HCT116 (cell line): ENCODE data around the gene RSPO4. TPM values are rescaled to one million over a fixed set of nuclear protein-coding genes. Genes with fewer than 3 reads are reported as not detected.

Experiments
- ATAC-seq: fragments of 200-7000 bp; cut with Tn5 transposase; 2 replicates; pipeline ENCODE4 v1.9.1; 2020; ENCODE audit warnings: mild to moderate bottlenecking, moderate library complexity
- BruUV-seq: library from RNA; stranded (reverse); fragments of 400-500 nt; replicated peaks from 2 replicates; lab custom pipeline; 2021; lab: Mats Ljungman, UMichigan
- CTCF ChIA-PET: fragments of 300-600 bp; sonication (Branson Sonifier 250); formaldehyde crosslinking; loops from one replicate; lab custom pipeline; 2021; ENCODE audit warnings: antibody characterized with exemption; lab: Charles Lee
- POLR2A ChIA-PET: fragments of 300-600, 350-600 bp; sonication (Branson Sonifier 250); formaldehyde crosslinking; loops from one replicate; lab custom pipeline; 2021; ENCODE audit warnings: antibody characterized with exemption; lab: Charles Lee
- RAD21 ChIA-PET, 2 experiments: fragments of 300-600 bp; sonication (Branson Sonifier 250); formaldehyde crosslinking; loops; one replicate each; lab custom pipeline; 2023; ENCODE audit warnings: low total read pairs in 2 of 2; ENCODE audit not compliant: uncharacterized antibody in 2 of 2, unreplicated experiment in 2 of 2, low non-redundant PET in 1 of 2; lab: Charles Lee
- DNase-seq: peaks from one replicate; pipeline ENCODE4 v3.0.0-alpha.2; 2010; ENCODE audit warnings: low read depth, low spot score
- H2AFZ ChIP-seq: fragments of 200-600 bp; shearing (Covaris generic), sonication (generic); 2 replicates; pipeline ENCODE4 v1.6.1; 2017; ENCODE audit warnings: low read depth, mixed run types, mixed read lengths, antibody characterized with exemption, low read length; ENCODE audit not compliant: poor library complexity, severe bottlenecking
- H3K27ac ChIP-seq: 2 replicates; pipeline ENCODE4 v1.5.1; 2012; ENCODE audit warnings: low read depth, low read length
- H3K27me3 ChIP-seq: fragments of 200-600 bp; sonication (generic); 2 replicates; pipeline ENCODE4 v1.6.1; 2016; ENCODE audit warnings: mixed run types, low read length, mixed read lengths; ENCODE audit not compliant: insufficient read depth
- H3K36me3 ChIP-seq, 2 experiments: fragments of 200-500 bp in 1 of 2; fragments of 200-600 bp in 1 of 2; sonication (Bioruptor generic) in 1 of 2; sonication (generic) in 1 of 2; 2 replicates each; pipeline versions ENCODE4 v1.5.1 to v1.6.1; 2014 to 2016; ENCODE audit warnings: low read length in 2 of 2, inconsistent platforms in 1 of 2, mixed read lengths in 1 of 2, mixed run types in 1 of 2; ENCODE audit not compliant: insufficient read depth in 2 of 2, control insufficient read depth in 1 of 2
- H3K4me1 ChIP-seq, 2 experiments: fragments of 200-600 bp in 1 of 2; sonication (generic) in 1 of 2; 2 replicates each; pipeline versions ENCODE4 v1.5.1 to v1.6.1; 2012 to 2017; ENCODE audit warnings: low read length in 2 of 2, inconsistent platforms in 1 of 2, mild to moderate bottlenecking in 1 of 2, mixed read lengths in 1 of 2, mixed run types in 1 of 2, moderate library complexity in 1 of 2; ENCODE audit not compliant: insufficient read depth in 2 of 2, control insufficient read depth in 1 of 2
- H3K4me2 ChIP-seq: fragments of 200-600 bp; sonication (generic); 2 replicates; pipeline ENCODE4 v1.6.1; 2017; ENCODE audit warnings: mixed run types, low read length, mixed read lengths
- H3K4me3 ChIP-seq, 2 experiments: fragments of 200-600 bp in 1 of 2; sonication (generic) in 1 of 2; replicated peaks in 1 of 2; 2 replicates each; pipeline ENCODE4 v1.5.1; 2011 to 2016; ENCODE audit warnings: low read length in 2 of 2, control low read depth in 1 of 2, low read depth in 1 of 2, mild to moderate bottlenecking in 1 of 2, mixed read lengths in 1 of 2, mixed run types in 1 of 2
- H3K79me2 ChIP-seq: fragments of 200-600 bp; sonication (generic); 2 replicates; pipeline ENCODE4 v1.6.1; 2017; ENCODE audit warnings: mild to moderate bottlenecking, mixed run types, low read length, moderate library complexity, mixed read lengths; ENCODE audit not compliant: insufficient read depth
- H3K9ac ChIP-seq: fragments of 200-600 bp; sonication (generic); 2 replicates; pipeline ENCODE4 v1.6.1; 2016; ENCODE audit warnings: low read length, mixed read lengths
- H3K9me2 ChIP-seq: fragments of 200-600 bp; sonication (generic), shearing (Covaris generic); 2 replicates; pipeline ENCODE4 v1.6.1; 2017; ENCODE audit warnings: mixed run types, mild to moderate bottlenecking, moderate library complexity; ENCODE audit not compliant: insufficient read depth
- H3K9me3 ChIP-seq, 2 experiments: fragments of 200-500 bp in 1 of 2; fragments of 200-600 bp in 1 of 2; sonication (Bioruptor generic) in 1 of 2; sonication (generic) in 1 of 2; 2 replicates each; pipeline ENCODE4 v1.6.1; 2014 to 2017; ENCODE audit warnings: low read length in 2 of 2, mixed read lengths in 2 of 2, inconsistent platforms in 1 of 2, low read depth in 1 of 2, mild to moderate bottlenecking in 1 of 2, mixed run types in 1 of 2, moderate library complexity in 1 of 2; ENCODE audit not compliant: control insufficient read depth in 1 of 2, insufficient read depth in 1 of 2
- H4K20me1 ChIP-seq: fragments of 200-600 bp; sonication (generic), shearing (Covaris generic); 2 replicates; pipeline ENCODE4 v1.6.1; 2017; ENCODE audit warnings: mixed run types, mild to moderate bottlenecking, moderate library complexity; ENCODE audit not compliant: insufficient read depth
- EGR1 ChIP-seq: IDR thresholded peaks from 2 replicates; pipeline ENCODE4 v1.6.1; 2012; ENCODE audit warnings: low read depth
- JUND ChIP-seq: IDR thresholded peaks from 2 replicates; pipeline ENCODE4 v1.6.1; 2012
- POLR2A ChIP-seq: IDR thresholded peaks from 2 replicates; pipeline ENCODE4 v1.7.0; 2011; ENCODE audit warnings: borderline replicate concordance; ENCODE audit not compliant: insufficient read depth, insufficient read length; ENCODE audit errors: extremely low read depth
- POLR2AphosphoS5 ChIP-seq: IDR thresholded peaks from 2 replicates; pipeline ENCODE4 v1.6.1; 2011; ENCODE audit warnings: mild to moderate bottlenecking, low read depth, low read length, moderate library complexity
- RAD21 ChIP-seq: IDR thresholded peaks from 2 replicates; pipeline ENCODE4 v1.6.1; 2012; ENCODE audit warnings: low read depth, mild to moderate bottlenecking
- SIN3A ChIP-seq: IDR thresholded peaks from 2 replicates; pipeline ENCODE4 v1.6.1; 2012; ENCODE audit warnings: low read depth
- SRF ChIP-seq: IDR thresholded peaks from 2 replicates; pipeline ENCODE4 v1.6.1; 2012; ENCODE audit warnings: low read depth
- TCF7L2 ChIP-seq: IDR thresholded peaks from 2 replicates; pipeline ENCODE4 v1.7.0; 2011; ENCODE audit warnings: borderline replicate concordance, inconsistent platforms; ENCODE audit not compliant: insufficient read depth, insufficient read length; ENCODE audit errors: extremely low read depth
- ZFX ChIP-seq: fragments of 450-650 bp; IDR thresholded peaks from 2 replicates; pipeline ENCODE4 v1.6.1; 2017
- intact Hi-C: fragments of 100-400 bp; cut with micrococcal nuclease; formaldehyde crosslinking; loops from 2 replicates; pipeline ENCODE4 v1.10.0; 2022
- total RNA-seq: library from RNA; stranded (reverse); gene quantifications from one replicate; pipeline ENCODE4 v1.2.1, GENCODE V29; 2021; ENCODE audit not compliant: unreplicated experiment
- TF ChIP-seq, protein P1 (sequence below), 3 experiments: fragments of 200-600 bp in 1 of 3; sonication (generic) in 1 of 3; IDR thresholded peaks in 2 of 3; conservative IDR thresholded peaks in 1 of 3; 2 replicates each; pipeline ENCODE4 v1.5.1; 2012 to 2017; ENCODE audit warnings: low read depth in 2 of 3, low read length in 2 of 3, antibody characterized with exemption in 1 of 3, borderline replicate concordance in 1 of 3, control low read depth in 1 of 3, mild to moderate bottlenecking in 1 of 3, mixed read lengths in 1 of 3, mixed run types in 1 of 3, moderate library complexity in 1 of 3; ENCODE audit not compliant: insufficient read depth in 1 of 3
- TF ChIP-seq, protein P2 (sequence below): IDR thresholded peaks from 2 replicates; pipeline ENCODE4 v1.6.1; 2012; ENCODE audit warnings: low read depth
- TF ChIP-seq, protein P3 (sequence below): IDR thresholded peaks from 2 replicates; pipeline ENCODE4 v1.6.1; 2012
- TF ChIP-seq, protein P4 (sequence below): IDR thresholded peaks from 2 replicates; pipeline ENCODE4 v1.6.1; 2011; ENCODE audit warnings: mild to moderate bottlenecking, low read length, moderate library complexity; ENCODE audit not compliant: insufficient replicate concordance; ENCODE audit errors: extremely low read depth

The RSPO4 gene
- total RNA-seq, 1 experiment from 2014 or later = 0.84 TPM

DNA sequence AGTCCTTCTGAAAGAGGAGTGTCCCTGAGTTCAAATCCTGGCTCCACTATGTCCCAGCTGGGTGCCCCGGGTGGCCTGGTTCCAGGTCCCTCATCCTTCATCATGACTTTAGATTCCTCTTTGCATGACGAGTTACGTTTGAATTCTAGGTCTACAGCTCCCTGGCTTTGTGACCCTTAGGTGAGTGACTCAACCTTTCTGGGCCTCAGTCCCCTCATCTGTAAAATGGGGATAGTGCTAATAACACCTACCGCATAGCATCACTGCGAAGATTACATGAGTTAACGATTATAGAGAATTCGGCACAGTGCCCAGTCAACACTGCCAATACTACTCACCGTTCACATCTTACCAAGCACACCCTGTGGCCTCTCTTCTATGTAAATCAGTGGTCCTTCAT is 39.4 kb downstream of the RSPO4 start (continued):
- TF ChIP-seq, protein P1, sequence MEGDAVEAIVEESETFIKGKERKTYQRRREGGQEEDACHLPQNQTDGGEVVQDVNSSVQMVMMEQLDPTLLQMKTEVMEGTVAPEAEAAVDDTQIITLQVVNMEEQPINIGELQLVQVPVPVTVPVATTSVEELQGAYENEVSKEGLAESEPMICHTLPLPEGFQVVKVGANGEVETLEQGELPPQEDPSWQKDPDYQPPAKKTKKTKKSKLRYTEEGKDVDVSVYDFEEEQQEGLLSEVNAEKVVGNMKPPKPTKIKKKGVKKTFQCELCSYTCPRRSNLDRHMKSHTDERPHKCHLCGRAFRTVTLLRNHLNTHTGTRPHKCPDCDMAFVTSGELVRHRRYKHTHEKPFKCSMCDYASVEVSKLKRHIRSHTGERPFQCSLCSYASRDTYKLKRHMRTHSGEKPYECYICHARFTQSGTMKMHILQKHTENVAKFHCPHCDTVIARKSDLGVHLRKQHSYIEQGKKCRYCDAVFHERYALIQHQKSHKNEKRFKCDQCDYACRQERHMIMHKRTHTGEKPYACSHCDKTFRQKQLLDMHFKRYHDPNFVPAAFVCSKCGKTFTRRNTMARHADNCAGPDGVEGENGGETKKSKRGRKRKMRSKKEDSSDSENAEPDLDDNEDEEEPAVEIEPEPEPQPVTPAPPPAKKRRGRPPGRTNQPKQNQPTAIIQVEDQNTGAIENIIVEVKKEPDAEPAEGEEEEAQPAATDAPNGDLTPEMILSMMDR (IDR thresholded peaks at IDR 0.05 in 2 of 3, conservative IDR thresholded peaks at IDR 0.05 in 1 of 3; ENCODE audit: borderline replicate concordance in 1 of 3, insufficient read depth in 1 of 3, low read depth in 2 of 3, low read length in 2 of 3) = no peak
- TF ChIP-seq, protein P2, sequence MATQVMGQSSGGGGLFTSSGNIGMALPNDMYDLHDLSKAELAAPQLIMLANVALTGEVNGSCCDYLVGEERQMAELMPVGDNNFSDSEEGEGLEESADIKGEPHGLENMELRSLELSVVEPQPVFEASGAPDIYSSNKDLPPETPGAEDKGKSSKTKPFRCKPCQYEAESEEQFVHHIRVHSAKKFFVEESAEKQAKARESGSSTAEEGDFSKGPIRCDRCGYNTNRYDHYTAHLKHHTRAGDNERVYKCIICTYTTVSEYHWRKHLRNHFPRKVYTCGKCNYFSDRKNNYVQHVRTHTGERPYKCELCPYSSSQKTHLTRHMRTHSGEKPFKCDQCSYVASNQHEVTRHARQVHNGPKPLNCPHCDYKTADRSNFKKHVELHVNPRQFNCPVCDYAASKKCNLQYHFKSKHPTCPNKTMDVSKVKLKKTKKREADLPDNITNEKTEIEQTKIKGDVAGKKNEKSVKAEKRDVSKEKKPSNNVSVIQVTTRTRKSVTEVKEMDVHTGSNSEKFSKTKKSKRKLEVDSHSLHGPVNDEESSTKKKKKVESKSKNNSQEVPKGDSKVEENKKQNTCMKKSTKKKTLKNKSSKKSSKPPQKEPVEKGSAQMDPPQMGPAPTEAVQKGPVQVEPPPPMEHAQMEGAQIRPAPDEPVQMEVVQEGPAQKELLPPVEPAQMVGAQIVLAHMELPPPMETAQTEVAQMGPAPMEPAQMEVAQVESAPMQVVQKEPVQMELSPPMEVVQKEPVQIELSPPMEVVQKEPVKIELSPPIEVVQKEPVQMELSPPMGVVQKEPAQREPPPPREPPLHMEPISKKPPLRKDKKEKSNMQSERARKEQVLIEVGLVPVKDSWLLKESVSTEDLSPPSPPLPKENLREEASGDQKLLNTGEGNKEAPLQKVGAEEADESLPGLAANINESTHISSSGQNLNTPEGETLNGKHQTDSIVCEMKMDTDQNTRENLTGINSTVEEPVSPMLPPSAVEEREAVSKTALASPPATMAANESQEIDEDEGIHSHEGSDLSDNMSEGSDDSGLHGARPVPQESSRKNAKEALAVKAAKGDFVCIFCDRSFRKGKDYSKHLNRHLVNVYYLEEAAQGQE = no peak
- TF ChIP-seq ZFX = no peak
- no peak for TF ChIP-seq SIN3A
- TF ChIP-seq SRF = no peak
- no peak for TF ChIP-seq EGR1

DNA sequence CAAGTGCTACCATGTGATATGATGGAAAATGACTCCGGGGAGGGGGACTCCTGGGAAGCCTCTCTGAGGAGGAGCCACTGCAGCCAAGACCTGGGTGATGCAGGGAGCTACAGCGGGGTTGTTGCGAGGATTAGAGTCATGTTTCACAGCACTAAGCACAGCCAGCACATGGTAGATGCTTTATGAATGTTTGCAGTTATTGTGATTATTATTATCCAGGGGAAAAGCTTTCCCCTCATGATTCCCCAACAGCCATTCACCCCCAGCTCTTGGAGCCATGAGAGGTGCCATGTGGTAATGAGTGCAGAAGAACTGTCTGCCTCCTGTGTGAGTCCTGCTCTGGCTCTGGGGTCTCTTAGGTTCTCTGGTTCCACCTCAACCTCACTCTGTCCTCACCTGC is 39.9 kb downstream of the RSPO4 start:
- Histone ChIP-seq H3K4me1 (no peaks in the 10 kb centered on the region), H3K4me2 (no peak overlapping the region), H4K20me1 (no peaks in the 10 kb centered on the region), H3K27ac (no peak overlapping the region), H3K36me3 (no peaks in the 10 kb centered on the region), H3K9ac (no peak overlapping the region), H3K9me3 (no peaks in the 10 kb centered on the region), H3K27me3 (no peaks in the 10 kb centered on the region), H3K79me2 (no peaks in the 10 kb centered on the region), H3K4me3 (no peak overlapping the region), H3K9me2 (no peaks in the 10 kb centered on the region), H2AFZ (no peak overlapping the region)
- POLR2A ChIA-PET = no interaction called here
- BruUV-seq = no TSS peak
- ATAC-seq = no peak
- DNase-seq = no peak
- RAD21 ChIA-PET = no interaction called here
- intact Hi-C loops = no loop called here
- CTCF ChIA-PET = no interaction called here
- TF ChIP-seq, protein P3, sequence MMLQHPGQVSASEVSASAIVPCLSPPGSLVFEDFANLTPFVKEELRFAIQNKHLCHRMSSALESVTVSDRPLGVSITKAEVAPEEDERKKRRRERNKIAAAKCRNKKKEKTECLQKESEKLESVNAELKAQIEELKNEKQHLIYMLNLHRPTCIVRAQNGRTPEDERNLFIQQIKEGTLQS = no peak
- TF ChIP-seq RAD21 = no peak
- TF ChIP-seq JUND = no peak
- TF ChIP-seq, protein P4, sequence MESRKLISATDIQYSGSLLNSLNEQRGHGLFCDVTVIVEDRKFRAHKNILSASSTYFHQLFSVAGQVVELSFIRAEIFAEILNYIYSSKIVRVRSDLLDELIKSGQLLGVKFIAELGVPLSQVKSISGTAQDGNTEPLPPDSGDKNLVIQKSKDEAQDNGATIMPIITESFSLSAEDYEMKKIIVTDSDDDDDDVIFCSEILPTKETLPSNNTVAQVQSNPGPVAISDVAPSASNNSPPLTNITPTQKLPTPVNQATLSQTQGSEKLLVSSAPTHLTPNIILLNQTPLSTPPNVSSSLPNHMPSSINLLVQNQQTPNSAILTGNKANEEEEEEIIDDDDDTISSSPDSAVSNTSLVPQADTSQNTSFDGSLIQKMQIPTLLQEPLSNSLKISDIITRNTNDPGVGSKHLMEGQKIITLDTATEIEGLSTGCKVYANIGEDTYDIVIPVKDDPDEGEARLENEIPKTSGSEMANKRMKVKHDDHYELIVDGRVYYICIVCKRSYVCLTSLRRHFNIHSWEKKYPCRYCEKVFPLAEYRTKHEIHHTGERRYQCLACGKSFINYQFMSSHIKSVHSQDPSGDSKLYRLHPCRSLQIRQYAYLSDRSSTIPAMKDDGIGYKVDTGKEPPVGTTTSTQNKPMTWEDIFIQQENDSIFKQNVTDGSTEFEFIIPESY = no peak
- no peak for TF ChIP-seq TCF7L2
- TF ChIP-seq, protein P2 = no peak
- TF ChIP-seq POLR2A = no peak
- no peak for TF ChIP-seq POLR2AphosphoS5
